ENCODE results near the gene UGT1A9.

GRCh38 chr2:233816334-233816733 lies 144.6 kb downstream of the UGT1A9 start:
- no peak for TF ChIP-seq CTCF (IDR thresholded peaks at IDR 0.05)
- no peak for TF ChIP-seq POLR2A (IDR thresholded peaks at IDR 0.05)
